ENCODE data around the gene RNF186. TPM values are rescaled to one million over a fixed set of nuclear protein-coding genes. Genes with fewer than 3 reads are reported as not detected.
"Not testable (repeated sequence)": the region's sequence is repeated elsewhere in the genome, so short reads cannot be mapped to it uniquely, and the experiment has no call there.

Gene RNF186
- total RNA-seq, 5 donors from 2014 or later (not counting 1 experiment from before 2014, with no cell fraction given) = not detected

- 83% methylated on average over 5 of the region's 5 CpGs for WGBS (ENCODE audit: insufficient coverage)
Measured at GRCh38 chr1:19817160-19817559, 2.1 kb upstream of the RNF186 start.

DNA sequence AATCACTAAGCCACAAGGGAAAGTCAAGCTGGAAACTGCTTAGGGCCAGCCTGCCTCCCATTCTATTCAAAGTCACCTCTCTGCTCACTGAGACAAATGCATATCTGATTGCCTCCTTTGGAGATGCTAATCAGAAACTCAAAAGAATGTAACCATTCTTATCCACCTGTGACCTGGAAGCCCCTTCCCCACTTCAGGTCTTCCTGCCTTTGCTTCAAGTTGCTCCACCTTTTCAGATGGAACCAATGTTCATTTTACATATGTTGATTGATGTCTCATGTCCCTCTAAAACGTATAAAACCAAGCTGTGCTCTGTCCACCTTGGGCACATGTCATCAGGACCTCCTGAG, 1.6 kb upstream of the RNF186 start:
- H3K27ac ChIP-seq (ENCODE audit: low read length); H3K36me3 ChIP-seq (ENCODE audit: control insufficient read depth in 2 of 2, extremely low read depth in 1 of 2, insufficient read depth in 1 of 2, low read length in 1 of 2); H3K27me3 ChIP-seq (replicated peaks in 1 of 2; ENCODE audit: control insufficient read depth in 2 of 2, extremely low read depth in 1 of 2, insufficient read depth in 2 of 2, low read length in 1 of 2); H3K4me1 Mint-ChIP-seq; ATAC-seq (replicated peaks in 1 of 4); DNase-seq; H3K4me3 Mint-ChIP-seq; H3K36me3 Mint-ChIP-seq; H3K4me3 ChIP-seq (ENCODE audit: control insufficient read depth in 1 of 2, extremely low read depth in 1 of 2, low read length in 1 of 2); H3K27ac Mint-ChIP-seq; CTCF ChIA-PET; H3K4me1 ChIP-seq (ENCODE audit: control insufficient read depth in 1 of 2, extremely low read depth in 1 of 2, insufficient read depth in 2 of 2, low read length in 2 of 2); H3K9me3 Mint-ChIP-seq; POLR2A ChIA-PET; H3K9me3 ChIP-seq: not testable (repeated sequence)
- WGBS (ENCODE audit: insufficient coverage) = 40% methylated on average over 1 of the region's 1 CpG
- H3K27me3 Mint-ChIP-seq = peaks cover 0 to 12% of the 10 kb centered on the region in 2 donors

More at GRCh38 chr1:19817160-19817559, 2.1 kb upstream of the RNF186 start:
- peaks cover 0 to 7% of the 10 kb centered on the region in 2 experiments for H3K27me3 ChIP-seq (replicated peaks in 1 of 2; ENCODE audit: control insufficient read depth in 2 of 2, extremely low read depth in 1 of 2, insufficient read depth in 2 of 2, low read length in 1 of 2)
- Mint-ChIP-seq H3K4me1 (no peaks in the 10 kb centered on the region), H3K27me3 (peaks cover 4 to 12% of the 10 kb centered on the region in 2 donors), H3K36me3 (no peaks in the 10 kb centered on the region), H3K4me3 (no peak overlapping the region), H3K27ac (no peak overlapping the region), H3K9me3 (no peaks in the 10 kb centered on the region)
- no peaks in the 10 kb centered on the region for H3K4me1 ChIP-seq (ENCODE audit: control insufficient read depth in 1 of 2, extremely low read depth in 1 of 2, insufficient read depth in 2 of 2, low read length in 2 of 2)
- ATAC-seq (replicated peaks in 1 of 4) (no peak), DNase-seq (no peak)
- H3K4me3 ChIP-seq (ENCODE audit: control insufficient read depth in 1 of 2, extremely low read depth in 1 of 2, low read length in 1 of 2) = no peak overlapping the region
- H3K27ac ChIP-seq (ENCODE audit: low read length) = no peak overlapping the region
- H3K9me3 ChIP-seq = no peaks in the 10 kb centered on the region
- ChIA-PET POLR2A (no interaction called here), CTCF (no interaction called here)
- no peaks in the 10 kb centered on the region for H3K36me3 ChIP-seq (ENCODE audit: control insufficient read depth in 2 of 2, extremely low read depth in 1 of 2, insufficient read depth in 1 of 2, low read length in 1 of 2)

- H3K27me3 Mint-ChIP-seq = peaks cover 0 to 13% of the 10 kb centered on the region in 2 donors
- DNase-seq (no peak), ATAC-seq (replicated peaks in 1 of 4) (no peak)
- Histone ChIP-seq H3K4me3 (ENCODE audit: control insufficient read depth in 1 of 2, extremely low read depth in 1 of 2, low read length in 1 of 2) (no peak overlapping the region), H3K9me3 (no peaks in the 10 kb centered on the region), H3K27ac (ENCODE audit: low read length) (no peak overlapping the region), H3K36me3 (ENCODE audit: control insufficient read depth in 2 of 2, extremely low read depth in 1 of 2, insufficient read depth in 1 of 2, low read length in 1 of 2) (no peaks in the 10 kb centered on the region), H3K27me3 (replicated peaks in 1 of 2; ENCODE audit: control insufficient read depth in 2 of 2, extremely low read depth in 1 of 2, insufficient read depth in 2 of 2, low read length in 1 of 2) (peaks cover 0 to 13% of the 10 kb centered on the region in 2 experiments), H3K4me1 (ENCODE audit: control insufficient read depth in 1 of 2, extremely low read depth in 1 of 2, insufficient read depth in 2 of 2, low read length in 2 of 2) (no peaks in the 10 kb centered on the region)
- POLR2A ChIA-PET = no interaction called here
- 69% methylated on average over 10 of the region's 15 CpGs for WGBS (ENCODE audit: insufficient coverage)
- no peak overlapping the region for H3K4me3 Mint-ChIP-seq
- CTCF ChIA-PET = no interaction called here
- H3K9me3 Mint-ChIP-seq = no peaks in the 10 kb centered on the region
- H3K4me1 Mint-ChIP-seq = no peaks in the 10 kb centered on the region
- H3K36me3 Mint-ChIP-seq = no peaks in the 10 kb centered on the region
- no peak overlapping the region for H3K27ac Mint-ChIP-seq
Measured at GRCh38 chr1:19815801-19816736, 986 bp upstream of the RNF186 start.

- H3K27ac ChIP-seq (ENCODE audit: low read length) = no peak overlapping the region
- POLR2A ChIA-PET = no interaction called here
- H3K4me1 Mint-ChIP-seq = no peaks in the 10 kb centered on the region
- no peak overlapping the region for H3K4me3 ChIP-seq (ENCODE audit: control insufficient read depth in 1 of 2, extremely low read depth in 1 of 2, low read length in 1 of 2)
- DNase-seq (no peak), ATAC-seq (replicated peaks in 1 of 4) (no peak)
- no peaks in the 10 kb centered on the region for H3K36me3 Mint-ChIP-seq
- H3K9me3 ChIP-seq = no peaks in the 10 kb centered on the region
- H3K4me1 ChIP-seq (ENCODE audit: control insufficient read depth in 1 of 2, extremely low read depth in 1 of 2, insufficient read depth in 2 of 2, low read length in 2 of 2) = no peaks in the 10 kb centered on the region
- H3K4me3 Mint-ChIP-seq = no peak overlapping the region
- CTCF ChIA-PET = no interaction called here
- peaks cover 0 to 13% of the 10 kb centered on the region in 2 experiments for H3K27me3 ChIP-seq (replicated peaks in 1 of 2; ENCODE audit: control insufficient read depth in 2 of 2, extremely low read depth in 1 of 2, insufficient read depth in 2 of 2, low read length in 1 of 2)
- H3K27me3 Mint-ChIP-seq = peaks cover 0 to 10% of the 10 kb centered on the region in 2 donors
- no peak overlapping the region for H3K27ac Mint-ChIP-seq
- H3K36me3 ChIP-seq (ENCODE audit: control insufficient read depth in 2 of 2, extremely low read depth in 1 of 2, insufficient read depth in 1 of 2, low read length in 1 of 2) = no peaks in the 10 kb centered on the region
- H3K9me3 Mint-ChIP-seq = no peaks in the 10 kb centered on the region
- WGBS (ENCODE audit: insufficient coverage) = 91% methylated on average over 15 of the region's 15 CpGs
Measured at GRCh38 chr1:19814244-19814661, 830 bp downstream of the RNF186 start.

- H3K4me1 Mint-ChIP-seq = no peaks in the 10 kb centered on the region
- H3K4me3 ChIP-seq (ENCODE audit: control insufficient read depth in 1 of 2, extremely low read depth in 1 of 2, low read length in 1 of 2) = no peak overlapping the region
- ChIA-PET CTCF (no interaction called here), POLR2A (no interaction called here)
- H3K9me3 Mint-ChIP-seq = no peaks in the 10 kb centered on the region
- peaks cover 0 to 13% of the 10 kb centered on the region in 2 experiments for H3K27me3 ChIP-seq (replicated peaks in 1 of 2; ENCODE audit: control insufficient read depth in 2 of 2, extremely low read depth in 1 of 2, insufficient read depth in 2 of 2, low read length in 1 of 2)
- no peak overlapping the region for H3K4me3 Mint-ChIP-seq
- no peak for ATAC-seq (replicated peaks in 1 of 4)
- no peak for DNase-seq
- H3K27me3 Mint-ChIP-seq = peaks cover 0 to 10% of the 10 kb centered on the region in 2 donors
- WGBS (ENCODE audit: insufficient coverage) = 71% methylated on average over 1 of the region's 4 CpGs
- no peaks in the 10 kb centered on the region for H3K36me3 Mint-ChIP-seq
- H3K9me3 ChIP-seq = no peaks in the 10 kb centered on the region
- H3K36me3 ChIP-seq (ENCODE audit: control insufficient read depth in 2 of 2, extremely low read depth in 1 of 2, insufficient read depth in 1 of 2, low read length in 1 of 2) = no peaks in the 10 kb centered on the region
- H3K27ac Mint-ChIP-seq = no peak overlapping the region
- no peak overlapping the region for H3K27ac ChIP-seq (ENCODE audit: low read length)
- H3K4me1 ChIP-seq (ENCODE audit: control insufficient read depth in 1 of 2, extremely low read depth in 1 of 2, insufficient read depth in 2 of 2, low read length in 2 of 2) = no peaks in the 10 kb centered on the region
Measured at GRCh38 chr1:19813643-19813960, 1.5 kb downstream of the RNF186 start.

GRCh38 chr1:19812875-19813642, 2.0 kb downstream of the RNF186 start:
- H3K4me1 Mint-ChIP-seq = no peaks in the 10 kb centered on the region
- H3K36me3 Mint-ChIP-seq = no peaks in the 10 kb centered on the region
- H3K9me3 Mint-ChIP-seq = no peaks in the 10 kb centered on the region
- CTCF ChIA-PET = no interaction called here
- Histone ChIP-seq H3K36me3 (ENCODE audit: control insufficient read depth in 2 of 2, extremely low read depth in 1 of 2, insufficient read depth in 1 of 2, low read length in 1 of 2) (no peaks in the 10 kb centered on the region), H3K4me3 (ENCODE audit: control insufficient read depth in 1 of 2, extremely low read depth in 1 of 2, low read length in 1 of 2) (no peak overlapping the region), H3K27me3 (replicated peaks in 1 of 2; ENCODE audit: control insufficient read depth in 2 of 2, extremely low read depth in 1 of 2, insufficient read depth in 2 of 2, low read length in 1 of 2) (peaks cover 0 to 13% of the 10 kb centered on the region in 2 experiments), H3K4me1 (ENCODE audit: control insufficient read depth in 1 of 2, extremely low read depth in 1 of 2, insufficient read depth in 2 of 2, low read length in 2 of 2) (no peaks in the 10 kb centered on the region), H3K9me3 (no peaks in the 10 kb centered on the region), H3K27ac (ENCODE audit: low read length) (no peak overlapping the region)
- ATAC-seq (replicated peaks in 1 of 4) (no peak), DNase-seq (no peak)
- H3K27me3 Mint-ChIP-seq = peaks cover 0 to 10% of the 10 kb centered on the region in 2 donors
- POLR2A ChIA-PET = no interaction called here
- no peak overlapping the region for H3K27ac Mint-ChIP-seq
- H3K4me3 Mint-ChIP-seq = no peak overlapping the region
- WGBS (ENCODE audit: insufficient coverage) = 77% methylated on average over 7 of the region's 15 CpGs
